Fibroblast of gingiva (primary cell): ENCODE measurements around the gene KRT12.
A peak's percentile ranks its signal among the peaks of the same experiment; 100 is the strongest.
"Not testable (repeated sequence)": the region's sequence is repeated elsewhere in the genome, so short reads cannot be mapped to it uniquely, and the experiment has no call there.

Experiments used
- DNase-seq: peaks from one replicate; pipeline ENCODE4 v3.0.0-alpha.2; 2011; ENCODE audit warnings: low read depth

KRT12 gene

DNA sequence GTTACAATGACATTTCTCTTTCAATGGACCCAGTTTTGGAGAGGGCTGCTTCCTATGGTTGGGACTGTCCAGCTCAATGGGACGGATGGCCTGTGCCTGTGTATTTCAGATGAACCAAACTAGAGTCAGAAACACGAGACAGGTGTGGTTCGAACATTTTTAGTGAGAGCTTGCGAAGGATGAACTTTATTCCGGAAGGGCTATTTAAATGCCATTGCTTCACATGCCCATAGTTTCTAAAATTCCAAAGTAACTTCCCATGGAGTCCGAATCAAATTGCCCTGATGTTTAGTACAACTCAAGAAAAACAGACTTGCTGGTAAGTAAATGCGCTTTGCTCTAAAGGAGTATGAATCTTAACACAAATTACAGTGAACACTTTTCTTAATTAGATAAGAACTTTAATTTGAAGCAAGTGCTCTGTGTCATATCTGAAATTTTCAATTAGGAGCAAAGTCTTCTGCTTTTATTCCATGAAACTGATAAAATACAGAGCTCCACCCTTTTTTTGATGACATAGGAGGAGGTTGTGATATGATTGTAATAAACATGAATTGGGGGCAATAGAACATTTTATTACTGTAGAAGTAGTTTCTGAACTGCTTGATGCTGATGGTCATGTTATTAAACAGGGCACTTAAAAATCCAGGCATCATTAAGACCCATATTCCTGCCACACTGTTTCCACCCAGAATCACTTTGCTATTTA, 16.8 kb upstream of the KRT12 start:
- DNase-seq = no peak

- no peak for DNase-seq
These were observed 16.0 kb upstream of the KRT12 start for GRCh38 chr17:40883031-40883430.

DNA sequence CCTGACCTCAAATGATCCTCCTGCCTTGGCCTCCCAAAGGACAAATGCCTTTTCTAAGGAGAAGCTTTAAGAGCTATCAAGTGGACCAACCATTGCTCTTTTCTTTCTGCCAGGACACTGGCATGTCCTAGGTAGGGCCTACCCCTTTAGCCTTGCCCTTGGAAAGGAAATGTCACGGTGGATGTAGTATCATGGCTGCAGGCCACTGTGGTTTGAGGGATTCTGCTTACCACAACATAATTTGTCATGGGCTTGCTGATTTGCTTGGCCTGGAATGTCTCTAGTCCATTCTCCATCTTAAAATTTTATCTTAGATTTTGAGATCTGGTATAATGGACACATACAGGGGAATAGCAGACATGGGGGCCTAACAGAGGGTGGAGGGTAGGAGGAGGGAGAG, 12.0 kb upstream of the KRT12 start:
- no peak for DNase-seq

DNA sequence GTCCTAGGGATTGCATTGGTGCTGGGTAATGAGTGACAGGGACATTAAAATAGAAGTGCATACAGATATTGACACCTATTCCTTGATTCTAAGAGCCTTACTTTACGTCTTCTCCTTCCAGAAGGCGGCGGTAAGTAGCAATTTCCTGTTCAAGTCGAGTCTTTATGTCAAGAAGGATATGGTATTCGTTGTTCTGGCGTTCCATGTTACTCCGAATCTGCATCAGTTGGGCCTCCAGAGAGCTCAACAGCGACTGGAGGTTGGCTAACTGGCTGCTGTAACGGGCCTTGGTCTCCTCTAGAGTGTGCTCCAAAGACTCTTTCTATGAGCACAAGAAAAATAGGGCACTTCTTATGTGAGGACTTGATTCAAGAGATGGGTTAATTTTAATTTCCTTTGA, 11.0 kb upstream of the KRT12 start:
- DNase-seq = no peak

DNA sequence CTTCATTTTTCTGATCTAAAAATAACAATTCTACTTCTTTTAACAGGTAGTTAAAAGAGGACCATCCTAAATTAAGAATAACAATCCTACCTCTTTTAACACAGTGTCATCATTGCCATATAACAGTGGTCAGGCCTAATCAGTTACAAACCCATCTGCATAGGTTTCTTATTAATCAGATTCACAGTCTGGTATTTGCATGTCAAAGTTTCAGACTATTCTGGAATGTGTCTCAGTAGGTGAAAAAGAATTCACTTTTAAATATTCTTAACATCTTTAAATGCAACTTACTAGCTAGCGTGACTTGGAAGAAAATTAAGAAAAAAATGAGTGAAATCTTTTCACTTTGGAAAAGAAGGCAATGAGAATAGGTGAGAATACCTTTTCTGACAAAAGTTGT, 6.8 kb upstream of the KRT12 start:
- no peak for DNase-seq

DNA sequence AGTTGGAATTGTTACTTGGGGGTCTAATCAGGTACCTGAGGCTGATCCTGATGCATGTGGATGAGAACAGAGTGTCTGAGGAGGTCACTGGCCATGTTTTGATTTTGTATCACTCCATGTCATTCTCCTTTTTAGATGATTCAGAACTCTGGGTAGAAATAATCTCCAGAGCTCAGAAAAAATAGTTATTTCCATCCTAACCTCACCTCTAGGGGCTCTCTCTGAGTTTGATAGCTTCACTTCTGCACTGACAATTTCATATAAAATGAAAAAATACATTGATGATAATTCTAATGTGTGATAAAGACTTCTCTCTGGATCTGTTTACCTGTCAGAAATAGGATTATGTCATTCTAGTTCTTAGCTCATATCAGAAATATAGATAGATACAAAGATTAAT, 6.2 kb upstream of the KRT12 start:
- DNase-seq = no peak

DNA sequence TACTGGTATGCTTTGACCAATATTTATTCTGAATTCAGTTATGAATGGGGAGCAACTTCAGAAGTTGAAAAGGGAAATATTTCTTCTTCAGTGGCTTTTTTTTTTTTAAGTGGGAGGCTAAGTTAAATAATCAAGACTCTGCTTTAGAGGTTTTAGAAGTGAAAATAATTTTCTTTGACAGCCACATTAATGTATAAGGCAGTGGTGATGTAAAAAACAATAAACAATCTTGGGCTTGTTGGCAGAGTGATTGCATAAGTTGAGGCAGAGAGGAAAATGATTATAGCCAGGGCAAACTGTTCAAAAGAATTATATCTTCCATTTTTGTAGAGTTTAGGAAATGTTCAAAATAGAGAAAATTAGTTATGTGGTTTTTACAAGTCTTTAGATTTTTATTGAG, 5.4 kb upstream of the KRT12 start:
- peak; percentile 11 for DNase-seq

DNA sequence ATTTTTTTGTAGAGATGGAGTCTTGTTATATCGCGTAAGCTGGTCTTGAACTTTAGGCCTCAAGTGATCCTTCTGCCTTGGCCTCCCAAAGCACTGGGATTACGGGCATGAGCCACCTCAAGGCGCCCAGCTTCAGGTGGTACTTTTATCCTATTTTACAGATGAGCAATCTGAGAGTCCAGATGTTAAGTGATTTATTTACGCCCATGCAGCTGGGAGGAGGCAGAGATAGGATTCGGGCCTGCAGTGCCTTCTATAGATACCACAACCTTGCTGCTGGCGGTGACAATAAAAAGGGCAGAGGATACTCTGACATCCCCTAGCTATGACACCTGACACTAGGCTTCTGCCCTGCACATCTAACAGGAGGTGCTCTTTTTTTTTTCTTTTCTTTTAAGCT, 4.3 kb upstream of the KRT12 start:
- no peak for DNase-seq

DNA sequence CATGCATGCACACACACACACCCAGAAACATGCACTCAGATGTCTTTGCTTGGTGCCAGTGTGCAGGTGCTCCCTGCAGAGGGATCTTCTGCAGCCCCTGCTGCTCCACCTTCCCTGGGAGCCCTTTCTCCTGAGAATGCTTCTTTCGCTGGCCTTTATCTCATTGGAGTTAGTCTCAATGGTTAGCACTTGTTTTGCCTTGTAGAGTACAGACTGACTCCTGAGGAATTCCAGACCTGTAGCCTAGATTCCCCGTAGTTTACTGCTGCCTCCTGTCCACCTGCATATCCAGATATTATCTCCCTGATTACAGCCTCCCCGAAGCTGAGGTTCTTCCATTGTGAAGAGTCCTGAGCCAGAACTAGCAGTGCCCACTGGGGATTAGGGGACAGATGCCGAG, 3.1 kb upstream of the KRT12 start:
- DNase-seq = no peak

DNA sequence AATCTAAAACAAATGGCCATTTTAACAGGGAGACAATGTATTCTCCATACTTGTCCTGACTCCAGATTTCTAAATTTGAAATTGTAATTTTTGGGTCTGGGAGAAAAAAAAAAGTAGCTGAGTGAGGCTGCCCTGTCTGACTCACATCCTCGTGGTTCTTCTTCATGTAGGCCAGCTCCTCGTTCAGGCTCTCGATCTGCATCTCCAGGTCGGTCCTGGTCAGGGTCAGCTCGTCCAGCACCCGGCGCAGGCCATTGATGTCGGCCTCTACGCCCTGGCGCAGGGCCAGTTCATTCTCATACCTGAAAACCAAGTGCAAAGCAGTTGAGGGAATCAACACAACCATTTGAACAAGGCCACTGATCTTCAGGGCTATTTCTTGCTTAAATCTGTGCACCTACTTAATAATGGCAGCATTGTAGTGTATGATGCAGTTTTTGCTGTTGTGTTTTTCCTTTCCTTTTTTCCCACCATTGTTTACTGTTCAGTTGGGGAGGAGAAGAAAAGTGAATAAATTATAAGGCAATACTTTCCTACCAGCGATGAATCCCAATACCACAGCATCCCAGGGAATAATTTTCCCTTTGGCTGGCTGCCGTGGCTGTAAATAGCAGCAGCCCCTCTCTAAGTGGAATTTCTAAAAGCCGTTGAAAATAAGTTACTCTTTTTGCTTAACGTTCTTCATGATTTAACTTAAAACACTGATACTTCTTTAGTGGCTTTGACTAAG, 2.2 kb downstream of the KRT12 start:
- DNase-seq = no peak

- DNase-seq = no peak
These were observed 3.9 kb downstream of the KRT12 start for GRCh38 chr17:40862985-40863733.

- no peak for DNase-seq
These were observed 7.5 kb downstream of the KRT12 start for GRCh38 chr17:40859536-40859935.

- DNase-seq = not testable (repeated sequence)
These were observed 8.4 kb downstream of the KRT12 start for GRCh38 chr17:40858667-40859066.

GRCh38 chr17:40857535-40857934, 9.5 kb downstream of the KRT12 start:
- DNase-seq = peak; percentile 77

DNA sequence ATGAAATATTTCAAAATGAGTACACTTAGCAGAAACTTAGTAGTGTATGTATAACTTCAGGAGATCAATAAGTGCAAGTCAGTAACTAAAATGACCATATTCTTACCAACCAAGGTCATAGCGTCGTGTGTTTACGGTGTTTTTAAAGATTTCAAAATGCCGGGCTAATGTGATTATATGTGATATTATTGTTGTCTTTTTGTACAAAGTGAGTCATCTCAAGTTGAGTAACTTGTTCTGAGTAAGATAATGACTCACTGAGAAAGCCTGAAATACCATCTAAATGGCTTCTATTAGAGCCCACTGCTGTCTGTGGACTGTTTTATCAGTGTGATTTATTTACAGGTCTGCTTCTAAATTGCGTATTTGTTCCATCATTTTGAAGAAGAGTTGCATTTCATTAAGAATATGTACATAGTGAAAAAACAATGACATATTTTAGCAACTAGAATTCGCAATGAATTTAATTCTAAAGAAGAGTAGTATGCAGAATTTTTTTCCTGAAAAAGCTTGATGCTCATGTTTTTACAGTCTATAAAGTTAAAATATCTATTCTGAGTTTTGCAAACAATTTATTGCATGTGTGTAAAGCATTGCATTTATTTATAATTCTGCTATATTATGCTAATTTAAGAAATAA, 12.7 kb downstream of the KRT12 start:
- peak; percentile 77 for DNase-seq

DNA sequence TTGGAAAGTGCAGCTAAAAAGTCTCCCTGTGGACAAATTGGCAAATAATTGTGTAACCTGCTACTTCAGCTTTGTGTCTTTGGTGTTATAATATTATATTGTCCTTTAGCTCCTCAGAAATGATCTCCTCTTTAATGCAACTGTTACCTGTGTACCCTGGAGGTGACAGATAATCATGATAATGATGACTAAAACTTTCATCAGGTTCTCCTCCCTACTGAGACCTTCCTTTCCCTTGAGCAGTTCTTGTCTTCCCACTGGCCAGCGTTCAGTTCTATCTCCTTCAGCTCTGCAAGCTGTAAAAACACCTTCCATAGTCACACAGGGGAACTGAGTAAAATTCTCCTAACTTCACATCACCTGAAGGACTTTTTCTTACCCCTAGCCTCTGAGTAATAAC, 14.7 kb downstream of the KRT12 start:
- DNase-seq = no peak

DNA sequence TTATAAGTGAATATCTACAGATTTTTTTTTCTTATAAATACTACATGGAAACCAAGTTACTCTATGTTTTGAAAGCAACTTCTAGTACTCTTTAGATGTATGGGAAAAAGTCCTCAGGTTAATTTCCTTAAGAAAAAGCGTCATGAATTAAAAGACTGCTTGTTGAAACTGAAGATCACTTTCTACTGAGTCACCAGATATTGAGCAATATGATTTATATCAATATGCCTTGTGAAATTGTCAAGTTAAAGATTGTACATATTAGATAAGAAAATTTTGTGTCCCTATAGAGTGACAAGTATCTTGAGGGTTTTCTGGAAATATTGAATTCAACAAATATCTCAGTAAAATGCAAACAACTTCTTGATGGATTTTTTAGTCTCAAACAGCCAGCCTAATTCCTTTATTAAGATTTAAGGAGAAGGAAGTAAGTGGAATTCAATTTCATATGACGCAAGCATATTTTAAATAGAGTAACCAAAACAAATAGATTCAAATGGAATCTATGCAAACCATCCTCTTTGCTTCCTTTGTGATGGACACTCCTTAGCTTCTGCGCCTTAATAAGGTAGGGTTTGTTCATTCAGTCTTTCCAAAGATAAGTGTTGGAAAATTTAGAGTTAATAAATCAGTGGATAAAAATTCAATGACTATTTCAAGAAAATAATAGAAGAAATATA, 16.6 kb downstream of the KRT12 start:
- DNase-seq = peak; percentile 38

DNA sequence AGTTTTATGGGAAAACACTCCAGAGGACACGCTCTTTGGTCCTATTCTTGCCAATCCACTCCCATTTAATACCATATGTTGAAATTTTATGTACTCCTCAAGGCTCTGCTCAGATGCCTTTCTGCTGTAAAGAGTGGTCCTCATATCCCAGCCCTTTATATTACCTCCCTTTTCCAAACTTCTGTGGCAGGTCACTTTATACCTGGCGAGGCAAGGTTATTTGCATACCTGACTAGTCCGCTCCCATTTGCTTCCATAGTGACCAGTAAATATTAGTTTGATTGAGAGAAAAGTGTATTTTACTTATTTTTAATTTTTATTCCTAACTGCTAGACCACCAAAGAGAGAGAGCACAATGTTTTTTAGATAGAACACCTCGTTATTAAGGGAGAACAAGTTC, 17.3 kb downstream of the KRT12 start:
- no peak for DNase-seq

DNA sequence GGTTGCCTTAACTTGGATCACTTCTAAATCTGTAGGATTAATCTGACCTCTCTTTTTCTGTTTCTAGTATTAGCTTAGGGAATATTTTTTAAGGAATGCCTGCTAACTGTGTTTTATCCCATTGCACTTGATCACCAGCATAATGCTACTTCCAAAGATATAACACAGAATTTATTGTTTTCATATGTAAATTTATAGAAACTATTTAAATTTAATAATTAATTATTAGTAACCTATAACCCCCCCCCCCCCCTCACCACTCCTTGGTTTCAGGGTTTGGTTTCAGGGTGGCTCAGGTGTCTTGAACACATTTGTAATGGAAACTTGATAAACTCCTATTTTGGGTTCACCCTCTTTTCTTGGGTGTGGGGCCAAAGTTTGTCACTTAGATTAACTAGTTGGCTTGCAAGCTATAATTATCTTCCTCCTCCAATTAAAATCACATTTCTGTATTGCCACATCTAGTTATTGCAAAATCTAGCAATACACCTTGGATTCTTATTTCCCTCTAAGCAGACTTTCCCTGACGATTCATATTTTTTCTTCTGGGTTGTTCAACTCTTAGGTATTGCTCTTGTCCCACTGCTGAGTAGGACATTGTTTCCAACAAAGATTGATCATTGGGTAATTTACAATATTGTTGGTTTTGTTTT, 18.3 kb downstream of the KRT12 start:
- no peak for DNase-seq

- peak; percentile 51 for DNase-seq
These were observed 20.4 kb downstream of the KRT12 start for GRCh38 chr17:40846515-40847144.

DNA sequence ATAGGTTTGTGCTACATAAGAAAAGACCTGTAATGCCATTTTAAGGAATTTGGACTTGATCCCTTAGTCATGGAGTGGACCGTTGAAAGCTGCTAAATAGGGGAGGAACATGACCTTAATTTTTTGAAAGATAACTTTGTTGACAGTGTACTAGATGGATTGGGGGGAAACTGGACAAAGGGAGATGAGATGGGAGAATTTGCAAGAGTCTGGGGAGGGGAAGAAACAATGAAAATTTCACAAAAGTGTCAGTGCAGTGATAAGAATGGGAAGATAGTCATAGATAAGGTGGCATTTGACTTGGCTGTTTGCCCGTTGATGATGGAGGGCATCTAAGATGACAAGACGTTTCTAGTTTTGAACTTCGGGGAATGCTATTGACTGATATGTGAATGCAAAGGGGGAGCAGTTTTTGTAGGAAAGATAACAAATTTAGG, 22.3 kb downstream of the KRT12 start:
- DNase-seq = no peak
